Natural killer cell (primary cell): ENCODE data around the gene BTBD9. TPM values are rescaled to one million over a fixed set of nuclear protein-coding genes. Genes with fewer than 3 reads are reported as not detected.

Experiments
- ATAC-seq, 3 donors: fragments of 150-1000 bp in 2 of 3; fragments of 200-7000 bp in 1 of 3; cut with Tn5 transposase; 1 replicate in 1 of 3; 2 replicates in 2 of 3; pipeline ENCODE4 v1.10.0; 2021; ENCODE audit warnings: mild to moderate bottlenecking in 2 of 3, moderate library complexity in 2 of 3
- DNase-seq, 2 donors: peaks; one replicate each; pipeline versions ENCODE4 v3.0.0 to v3.0.0-alpha.2; 2013 to 2021; ENCODE audit warnings: mixed read lengths in 1 of 2
- H3K27ac ChIP-seq: one replicate; pipeline ENCODE4 v1.5.1; 2013; ENCODE audit warnings: mild to moderate bottlenecking, low read length
- H3K27me3 ChIP-seq: one replicate; pipeline ENCODE4 v1.6.1; 2013; ENCODE audit warnings: low read length; ENCODE audit not compliant: control insufficient read depth, insufficient read depth
- H3K36me3 ChIP-seq: one replicate; pipeline ENCODE4 v1.6.1; 2013; ENCODE audit warnings: low read length; ENCODE audit not compliant: control insufficient read depth, insufficient read depth
- H3K4me1 ChIP-seq: one replicate; pipeline ENCODE4 v1.6.1; 2013; ENCODE audit warnings: low read length; ENCODE audit not compliant: control insufficient read depth, insufficient read depth
- H3K4me3 ChIP-seq: one replicate; pipeline ENCODE4 v1.5.1; 2013; ENCODE audit warnings: low read length
- H3K9me3 ChIP-seq: one replicate; pipeline ENCODE4 v1.6.1; 2013; ENCODE audit warnings: low read length; ENCODE audit not compliant: control insufficient read depth, insufficient read depth
- H3K27ac Mint-ChIP-seq, 2 donors: one replicate each; pipeline ENCODE4 v1.8.0; 2022; ENCODE audit warnings: mild to moderate bottlenecking in 2 of 2, mixed read lengths in 2 of 2, moderate library complexity in 1 of 2
- H3K27me3 Mint-ChIP-seq, 2 donors: one replicate each; pipeline ENCODE4 v1.8.0; 2022; ENCODE audit warnings: low read depth in 2 of 2, mixed read lengths in 2 of 2
- H3K36me3 Mint-ChIP-seq: one replicate; pipeline ENCODE4 v1.8.0; 2022; ENCODE audit warnings: mixed read lengths
- H3K4me1 Mint-ChIP-seq, 2 donors: one replicate each; pipeline ENCODE4 v1.8.0; 2022; ENCODE audit warnings: mixed read lengths in 2 of 2
- H3K4me3 Mint-ChIP-seq: one replicate; pipeline ENCODE4 v1.8.0; 2022; ENCODE audit warnings: mild to moderate bottlenecking, moderate library complexity, mixed read lengths
- H3K9me3 Mint-ChIP-seq, 2 donors: one replicate each; pipeline ENCODE4 v1.8.0; 2022; ENCODE audit warnings: mixed read lengths in 2 of 2
- WGBS: methylation state at CpG from one replicate; pipeline ENCODE4 v1.1.7; 2013; ENCODE audit warnings: missing lambda C conversion rate; ENCODE audit not compliant: insufficient coverage; 5-methylcytosine and 5-hydroxymethylcytosine counted together
- intact Hi-C: fragments of 100-400 bp; cut with micrococcal nuclease; formaldehyde crosslinking; loops from one replicate; pipeline ENCODE4 v1.14.2; 2022
- total RNA-seq, 4 donors: library from RNA; stranded (reverse); fragments of 120-200 nt in 1 of 4; gene quantifications; one replicate each; pipeline versions ENCODE4 v1.2.3 to v1.2.4, GENCODE V29; 2013 to 2022
- TF ChIP-seq, protein P1 (sequence below): fragments of 200-600 bp; IDR thresholded peaks from one replicate; pipeline ENCODE4 v1.8.0; 2022; ENCODE audit warnings: antibody characterized with exemption

Gene BTBD9
- total RNA-seq, 3 donors from 2014 or later (not counting 1 experiment from before 2014, with no cell fraction given) = 51.6 to 70.3 (median 54.3) TPM

DNA sequence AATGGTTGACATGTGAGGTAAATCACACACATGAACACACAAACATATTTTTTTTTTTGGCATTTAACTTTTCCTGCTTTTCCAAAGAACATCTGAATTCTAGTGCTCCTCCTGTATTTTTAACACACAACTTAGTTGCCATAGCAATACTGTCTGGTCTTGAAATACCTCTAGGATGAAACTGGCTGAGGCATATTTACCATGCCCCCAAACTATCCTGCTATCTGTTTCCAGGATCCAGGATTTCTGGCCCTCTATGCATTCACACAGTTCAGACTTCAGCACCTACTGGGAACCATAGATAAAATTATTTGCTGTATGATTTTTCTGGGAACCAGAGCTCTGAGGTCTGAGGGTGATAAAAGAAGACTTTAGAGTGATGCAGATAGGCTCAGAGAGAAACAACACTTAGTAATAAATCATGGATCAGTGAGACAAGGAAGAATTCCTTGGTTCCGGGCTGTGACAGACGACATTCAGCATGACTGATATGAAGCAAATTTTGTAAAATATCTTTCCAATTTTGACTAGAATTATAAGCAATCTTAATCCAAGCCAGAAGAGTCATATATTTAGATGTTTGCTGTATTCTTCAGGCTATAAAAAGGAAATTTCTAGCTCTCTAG, 359.7 kb downstream of the BTBD9 start:
- H3K27ac ChIP-seq = no peak overlapping the region
- no peaks in the 10 kb centered on the region for H3K27me3 ChIP-seq
- peaks cover 0 to under 1% of the 10 kb centered on the region in 2 donors for H3K9me3 Mint-ChIP-seq
- no peak overlapping the region for H3K4me3 Mint-ChIP-seq
- no peak overlapping the region for H3K4me3 ChIP-seq
- DNase-seq (no peak), ATAC-seq (no peak)
- H3K36me3 ChIP-seq = peaks cover 2% of the 10 kb centered on the region
- no peaks in the 10 kb centered on the region for H3K4me1 ChIP-seq
- no peak overlapping the region for H3K27ac Mint-ChIP-seq
- H3K9me3 ChIP-seq = no peaks in the 10 kb centered on the region
- 67% methylated on average over 1 of the region's 2 CpGs for WGBS
- peaks cover 6 to 18% of the 10 kb centered on the region in 2 donors for H3K4me1 Mint-ChIP-seq
- TF ChIP-seq, protein P1, sequence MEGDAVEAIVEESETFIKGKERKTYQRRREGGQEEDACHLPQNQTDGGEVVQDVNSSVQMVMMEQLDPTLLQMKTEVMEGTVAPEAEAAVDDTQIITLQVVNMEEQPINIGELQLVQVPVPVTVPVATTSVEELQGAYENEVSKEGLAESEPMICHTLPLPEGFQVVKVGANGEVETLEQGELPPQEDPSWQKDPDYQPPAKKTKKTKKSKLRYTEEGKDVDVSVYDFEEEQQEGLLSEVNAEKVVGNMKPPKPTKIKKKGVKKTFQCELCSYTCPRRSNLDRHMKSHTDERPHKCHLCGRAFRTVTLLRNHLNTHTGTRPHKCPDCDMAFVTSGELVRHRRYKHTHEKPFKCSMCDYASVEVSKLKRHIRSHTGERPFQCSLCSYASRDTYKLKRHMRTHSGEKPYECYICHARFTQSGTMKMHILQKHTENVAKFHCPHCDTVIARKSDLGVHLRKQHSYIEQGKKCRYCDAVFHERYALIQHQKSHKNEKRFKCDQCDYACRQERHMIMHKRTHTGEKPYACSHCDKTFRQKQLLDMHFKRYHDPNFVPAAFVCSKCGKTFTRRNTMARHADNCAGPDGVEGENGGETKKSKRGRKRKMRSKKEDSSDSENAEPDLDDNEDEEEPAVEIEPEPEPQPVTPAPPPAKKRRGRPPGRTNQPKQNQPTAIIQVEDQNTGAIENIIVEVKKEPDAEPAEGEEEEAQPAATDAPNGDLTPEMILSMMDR = no peak
- no peaks in the 10 kb centered on the region for H3K27me3 Mint-ChIP-seq
- intact Hi-C loops = no loop called here
- no peaks in the 10 kb centered on the region for H3K36me3 Mint-ChIP-seq

DNA sequence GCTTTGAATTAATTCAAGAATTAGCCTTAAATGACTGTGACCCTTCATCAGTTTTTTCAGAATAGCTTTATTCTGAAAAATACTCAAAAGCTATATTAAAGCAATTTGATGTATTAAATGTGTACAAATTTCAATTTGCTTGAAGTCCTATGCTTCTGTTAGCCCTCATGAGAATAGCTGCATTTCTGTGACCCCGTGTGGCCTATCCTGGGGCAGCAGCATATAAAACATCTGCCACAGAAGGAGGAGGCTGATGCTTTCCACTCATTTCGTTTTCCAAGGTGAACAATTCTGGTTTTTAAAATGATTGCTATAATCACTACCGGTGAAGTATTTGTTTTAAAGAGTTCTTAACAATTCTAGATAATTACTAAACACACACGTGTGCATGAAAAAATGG, 360.3 kb downstream of the BTBD9 start:
- Histone ChIP-seq H3K36me3 (peaks cover 2% of the 10 kb centered on the region), H3K27ac (no peak overlapping the region), H3K9me3 (no peaks in the 10 kb centered on the region), H3K27me3 (no peaks in the 10 kb centered on the region), H3K4me1 (no peaks in the 10 kb centered on the region), H3K4me3 (no peak overlapping the region)
- Mint-ChIP-seq H3K9me3 (no peaks in the 10 kb centered on the region), H3K4me1 (peaks cover 6 to 12% of the 10 kb centered on the region in 2 donors), H3K27me3 (no peaks in the 10 kb centered on the region), H3K36me3 (no peaks in the 10 kb centered on the region), H3K4me3 (no peak overlapping the region), H3K27ac (no peak overlapping the region)
- 83% methylated on average over 1 of the region's 4 CpGs for WGBS
- TF ChIP-seq, protein P1 = no peak
- DNase-seq = no peak
- intact Hi-C loops = no loop called here
- ATAC-seq = no peak

DNA sequence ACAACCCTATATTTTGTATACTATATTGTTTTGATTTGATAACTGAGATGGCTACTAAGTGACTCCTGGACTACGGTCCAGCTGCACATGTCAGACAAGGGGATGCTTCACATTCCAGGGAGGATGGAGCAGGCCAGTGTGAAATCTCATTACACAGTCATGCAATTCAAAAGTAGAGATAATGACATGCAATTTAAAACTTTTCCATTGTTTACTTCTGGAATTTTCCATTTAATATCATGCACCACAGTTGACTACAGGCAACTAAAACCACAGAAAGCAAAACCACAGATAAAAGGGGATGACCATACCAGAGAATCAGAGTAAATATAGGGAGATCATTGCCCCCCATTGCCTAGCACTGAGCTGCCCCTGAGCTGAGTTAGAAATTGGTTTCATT, 366.4 kb downstream of the BTBD9 start:
- H3K4me1 ChIP-seq = peaks cover 10% of the 10 kb centered on the region
- intact Hi-C loops = no loop called here
- Mint-ChIP-seq H3K36me3 (no peaks in the 10 kb centered on the region), H3K9me3 (no peaks in the 10 kb centered on the region), H3K27me3 (no peaks in the 10 kb centered on the region), H3K27ac (no peak overlapping the region), H3K4me1 (peaks cover 6 to 23% of the 10 kb centered on the region in 2 donors), H3K4me3 (no peak overlapping the region)
- DNase-seq (no peak), ATAC-seq (no peak)
- no peaks in the 10 kb centered on the region for H3K36me3 ChIP-seq
- no peaks in the 10 kb centered on the region for H3K27me3 ChIP-seq
- TF ChIP-seq, protein P1 = no peak
- H3K9me3 ChIP-seq = no peaks in the 10 kb centered on the region
- no peak overlapping the region for H3K4me3 ChIP-seq
- WGBS = 100% methylated on average over 1 of the region's 1 CpG
- no peak overlapping the region for H3K27ac ChIP-seq

DNA sequence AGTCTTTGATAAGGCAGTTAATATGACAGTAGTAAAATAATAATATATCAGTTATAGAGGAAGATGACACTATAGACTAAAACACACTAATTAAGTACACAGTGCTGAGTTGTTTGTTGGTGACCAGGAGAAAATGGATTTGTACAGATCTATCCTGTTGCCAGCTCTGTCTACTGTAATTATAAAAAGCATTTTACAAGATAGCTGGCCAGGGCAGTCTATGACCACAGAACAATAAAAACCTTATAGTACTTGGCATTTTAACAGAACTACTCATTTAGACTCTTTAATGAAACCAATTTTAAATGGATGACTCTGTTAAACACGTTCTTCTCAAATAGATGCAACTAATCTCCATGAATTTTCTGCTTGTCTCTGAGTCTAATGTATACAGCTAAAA, 367.5 kb downstream of the BTBD9 start:
- Mint-ChIP-seq H3K4me3 (no peak overlapping the region), H3K36me3 (no peaks in the 10 kb centered on the region), H3K27ac (no peak overlapping the region), H3K27me3 (no peaks in the 10 kb centered on the region), H3K9me3 (no peaks in the 10 kb centered on the region), H3K4me1 (peaks cover 6 to 23% of the 10 kb centered on the region in 2 donors)
- no peak overlapping the region for H3K4me3 ChIP-seq
- H3K27ac ChIP-seq = no peak overlapping the region
- TF ChIP-seq, protein P1 = no peak
- H3K9me3 ChIP-seq = no peaks in the 10 kb centered on the region
- no peaks in the 10 kb centered on the region for H3K36me3 ChIP-seq
- no peak for DNase-seq
- WGBS = 85% methylated on average over 1 of the region's 1 CpG
- H3K27me3 ChIP-seq = no peaks in the 10 kb centered on the region
- intact Hi-C loops = no loop called here
- ATAC-seq = no peak
- H3K4me1 ChIP-seq = peaks cover 10% of the 10 kb centered on the region
